SK-N-SH (cell line): ENCODE results near the gene QSOX1. TPM values are rescaled to one million over a fixed set of nuclear protein-coding genes. Genes with fewer than 3 reads are reported as not detected.

Source experiments
- CTCF ChIA-PET: fragments of 300-600, 350-600 bp; formaldehyde crosslinking; extraction: SDS; loops from one replicate; lab custom pipeline; 2021; lab: Yijun Ruan, JAX
- POLR2A ChIA-PET: fragments of 350-600 bp; sonication (Branson Sonifier 250); formaldehyde crosslinking; extraction: SDS; loops from one replicate; lab custom pipeline; 2020; ENCODE audit warnings: antibody characterized with exemption, inconsistent platforms; lab: Yijun Ruan, JAX
- DNase-seq: peaks from one replicate; pipeline ENCODE4 v3.0.0; 2012
- H2AFZ ChIP-seq: fragments of 200-600 bp; sonication (generic); 2 replicates; pipeline ENCODE4 v1.8.1; 2016; ENCODE audit warnings: antibody characterized with exemption, mild to moderate bottlenecking, low read depth
- H3F3A ChIP-seq: fragments of 200-600 bp; sonication (generic); replicated peaks from 2 replicates; pipeline ENCODE3; 2016; ENCODE audit warnings: antibody characterized with exemption, mild to moderate bottlenecking; ENCODE audit not compliant: insufficient read depth
- H3K27ac ChIP-seq, 2 experiments: fragments of 200-500 bp in 1 of 2; fragments of 200-600 bp in 1 of 2; sonication (Bioruptor generic) in 1 of 2; sonication (generic), shearing (Covaris generic) in 1 of 2; 2 replicates each; pipeline versions ENCODE4 v1.5.1 to v1.6.1; 2014 to 2016; ENCODE audit warnings: low read depth in 2 of 2, inconsistent platforms in 1 of 2, low read length in 1 of 2, mild to moderate bottlenecking in 1 of 2, mixed read lengths in 1 of 2
- H3K27me3 ChIP-seq: fragments of 200-600 bp; sonication (generic), shearing (Covaris generic); 2 replicates; pipeline ENCODE4 v1.6.1; 2016; ENCODE audit warnings: mixed run types; ENCODE audit not compliant: insufficient read depth
- H3K36me3 ChIP-seq, 2 experiments: fragments of 200-500 bp in 1 of 2; fragments of 200-600 bp in 1 of 2; sonication (Bioruptor generic) in 1 of 2; sonication (generic) in 1 of 2; replicated peaks in 1 of 2; 2 replicates each; pipeline versions ENCODE3 to v1.5.1; 2014 to 2016; ENCODE audit warnings: low read length in 1 of 2, mild to moderate bottlenecking in 1 of 2; ENCODE audit not compliant: insufficient read depth in 2 of 2, control insufficient read depth in 1 of 2
- H3K4me1 ChIP-seq, 2 experiments: fragments of 200-500 bp in 1 of 2; fragments of 200-600 bp in 1 of 2; sonication (Bioruptor generic) in 1 of 2; sonication (generic), shearing (Covaris generic) in 1 of 2; 2 replicates each; pipeline versions ENCODE4 v1.5.1 to v1.6.1; 2014 to 2016; ENCODE audit warnings: low read depth in 1 of 2, low read length in 1 of 2, mixed run types in 1 of 2; ENCODE audit not compliant: insufficient read depth in 2 of 2, control insufficient read depth in 1 of 2
- H3K4me2 ChIP-seq: fragments of 200-600 bp; sonication (generic), shearing (Covaris generic); 2 replicates; pipeline ENCODE4 v1.6.1; 2017; ENCODE audit warnings: mixed run types
- H3K4me3 ChIP-seq, 2 experiments: fragments of 200-500 bp in 1 of 2; fragments of 200-600 bp in 1 of 2; sonication (Bioruptor generic) in 1 of 2; sonication (generic), shearing (Covaris generic) in 1 of 2; 2 replicates each; pipeline versions ENCODE4 v1.5.1 to v1.8.1; 2014 to 2016; ENCODE audit warnings: low read depth in 2 of 2, inconsistent platforms in 1 of 2, low read length in 1 of 2, mild to moderate bottlenecking in 1 of 2, mixed read lengths in 1 of 2, moderate library complexity in 1 of 2
- H3K79me2 ChIP-seq: fragments of 200-600 bp; sonication (generic); 2 replicates; pipeline ENCODE4 v1.8.1; 2017; ENCODE audit warnings: mild to moderate bottlenecking; ENCODE audit not compliant: insufficient read depth
- H3K9ac ChIP-seq: fragments of 200-600 bp; sonication (generic); 2 replicates; pipeline ENCODE4 v1.6.1; 2017; ENCODE audit warnings: mixed run types
- H3K9me2 ChIP-seq: fragments of 200-600 bp; sonication (generic); 2 replicates; pipeline ENCODE4 v1.6.1; 2017; ENCODE audit warnings: mixed run types
- H3K9me3 ChIP-seq: fragments of 200-600 bp; sonication (generic); 2 replicates; pipeline ENCODE4 v1.6.1; 2017; ENCODE audit warnings: mixed run types, mild to moderate bottlenecking, moderate library complexity
- H4K20me1 ChIP-seq: fragments of 200-600 bp; sonication (generic); 2 replicates; pipeline ENCODE4 v1.6.1; 2017; ENCODE audit warnings: mild to moderate bottlenecking, mixed run types; ENCODE audit not compliant: insufficient read depth
- CHD2 ChIP-seq: fragments of 150-350 bp; IDR thresholded peaks from 2 replicates; pipeline ENCODE4 v1.6.1; 2018; ENCODE audit warnings: low read length; ENCODE audit not compliant: partially characterized antibody
- FOSL2 ChIP-seq: IDR thresholded peaks from 2 replicates; pipeline ENCODE4 v1.4.0; 2012; ENCODE audit warnings: low read depth, mild to moderate bottlenecking, moderate library complexity, borderline replicate concordance
- GABPA ChIP-seq: IDR thresholded peaks from 2 replicates; pipeline ENCODE4 v1.4.0; 2012; ENCODE audit warnings: low read depth, mild to moderate bottlenecking
- RAD21 ChIP-seq: IDR thresholded peaks from 2 replicates; pipeline ENCODE4 v1.6.1; 2012; ENCODE audit warnings: mild to moderate bottlenecking, low read length
- RFX5 ChIP-seq: IDR thresholded peaks from 2 replicates; pipeline ENCODE4 v1.6.1; 2012; ENCODE audit warnings: mild to moderate bottlenecking, improper control_type of control experiment, low read length
- SIN3A ChIP-seq: IDR thresholded peaks from 2 replicates; pipeline ENCODE4 v1.6.1; 2012; ENCODE audit warnings: low read depth, mild to moderate bottlenecking, low read length, moderate library complexity, borderline replicate concordance
- TEAD4 ChIP-seq: IDR thresholded peaks from 2 replicates; pipeline ENCODE4 v1.4.0; 2012; ENCODE audit warnings: mild to moderate bottlenecking, borderline replicate concordance; ENCODE audit not compliant: insufficient read depth
- YY1 ChIP-seq: IDR thresholded peaks from 2 replicates; pipeline ENCODE4 v1.4.0; 2012; ENCODE audit warnings: low read depth, mild to moderate bottlenecking
- WGBS: methylation state at CpG from one replicate; pipeline ENCODE4 v1.1.6; 2017; ENCODE audit warnings: low lambda C conversion rate; 5-methylcytosine and 5-hydroxymethylcytosine counted together
- polyA plus RNA-seq, 3 experiments: library from polyadenylated mRNA; depleted of rRNA; stranded (reverse); fragments of >200 nt; gene quantifications; 2 replicates each; pipeline ENCODE4 v1.2.3, GENCODE V29; 2012
- TF ChIP-seq, protein P1 (sequence below): IDR thresholded peaks from 2 replicates; pipeline ENCODE4 v1.6.1; 2012; ENCODE audit warnings: mild to moderate bottlenecking, low read depth, low read length, moderate library complexity
- TF ChIP-seq, protein P2 (sequence below): IDR thresholded peaks from 2 replicates; pipeline ENCODE4 v1.4.0; 2012; ENCODE audit warnings: low read depth, borderline replicate concordance
- TF ChIP-seq, protein P3 (sequence below): fragments of 150-350 bp; IDR thresholded peaks from 2 replicates; pipeline ENCODE4 v1.6.1; 2017; ENCODE audit warnings: antibody characterized with exemption, low read length, low read depth, borderline replicate concordance
- TF ChIP-seq, protein P4 (sequence below): fragments of 200-600 bp; sonication (generic); IDR thresholded peaks from 2 replicates; pipeline ENCODE4 v1.6.1; 2017; ENCODE audit warnings: antibody characterized with exemption, mild to moderate bottlenecking, moderate library complexity

QSOX1 gene
- polyA plus RNA-seq, 1 of the 3 experiments (the other 2 are of a cell fraction), result 359 TPM

DNA sequence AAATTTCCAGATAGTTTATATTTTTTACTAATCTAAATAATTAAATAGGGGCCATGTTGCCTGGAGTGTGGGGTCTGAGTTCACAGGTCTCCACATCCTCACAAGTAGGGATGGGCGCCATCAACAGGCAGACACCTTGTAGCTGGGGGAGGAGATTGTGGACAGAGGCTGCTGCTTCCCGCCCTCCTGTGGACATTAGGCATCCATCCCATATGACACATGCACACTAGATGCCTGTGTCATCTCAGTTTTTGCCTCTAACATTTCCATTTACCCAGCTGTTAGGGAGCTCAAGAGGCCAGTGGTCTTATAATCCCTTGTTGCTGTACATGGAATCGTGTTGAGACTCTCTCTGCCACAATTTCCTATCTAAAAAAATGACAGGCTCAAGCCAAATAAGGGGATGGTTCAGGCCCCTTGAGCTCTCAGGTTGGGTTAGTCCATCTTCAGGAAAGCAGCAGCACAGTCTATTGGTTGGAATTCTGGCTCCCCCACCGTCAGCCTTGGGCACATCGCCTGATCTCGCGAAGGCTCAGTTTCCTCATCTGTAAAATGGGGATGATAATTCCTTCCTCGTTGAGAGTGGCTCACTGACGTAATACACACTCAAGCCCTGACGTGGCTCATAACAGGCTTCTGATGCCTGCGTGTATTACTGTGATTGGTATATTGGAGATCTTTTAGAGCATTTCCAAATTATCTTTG lies 89.0 kb downstream of the QSOX1 start:
- Histone ChIP-seq H3F3A (no peaks in the 10 kb centered on the region), H3K27me3 (peaks cover 37% of the 10 kb centered on the region), H3K9ac (no peak overlapping the region), H3K4me3 (no peak overlapping the region), H4K20me1 (no peaks in the 10 kb centered on the region), H2AFZ (no peak overlapping the region), H3K4me2 (no peak overlapping the region), H3K27ac (no peak overlapping the region), H3K9me3 (no peaks in the 10 kb centered on the region), H3K36me3 (no peaks in the 10 kb centered on the region), H3K9me2 (no peaks in the 10 kb centered on the region), H3K4me1 (peaks cover 0 to 2% of the 10 kb centered on the region in 2 experiments; a peak in 1 of 4 replicates)
- no peak for DNase-seq
- ChIA-PET CTCF (interaction anchor here (0.9 to 1.5 kb wide), 2 partner anchors 9 to 234 kb away, joined by 3 to 5 read pairs; no protein-coding TSS in a partner anchor), POLR2A (no interaction called here)
- TF ChIP-seq, protein P1, sequence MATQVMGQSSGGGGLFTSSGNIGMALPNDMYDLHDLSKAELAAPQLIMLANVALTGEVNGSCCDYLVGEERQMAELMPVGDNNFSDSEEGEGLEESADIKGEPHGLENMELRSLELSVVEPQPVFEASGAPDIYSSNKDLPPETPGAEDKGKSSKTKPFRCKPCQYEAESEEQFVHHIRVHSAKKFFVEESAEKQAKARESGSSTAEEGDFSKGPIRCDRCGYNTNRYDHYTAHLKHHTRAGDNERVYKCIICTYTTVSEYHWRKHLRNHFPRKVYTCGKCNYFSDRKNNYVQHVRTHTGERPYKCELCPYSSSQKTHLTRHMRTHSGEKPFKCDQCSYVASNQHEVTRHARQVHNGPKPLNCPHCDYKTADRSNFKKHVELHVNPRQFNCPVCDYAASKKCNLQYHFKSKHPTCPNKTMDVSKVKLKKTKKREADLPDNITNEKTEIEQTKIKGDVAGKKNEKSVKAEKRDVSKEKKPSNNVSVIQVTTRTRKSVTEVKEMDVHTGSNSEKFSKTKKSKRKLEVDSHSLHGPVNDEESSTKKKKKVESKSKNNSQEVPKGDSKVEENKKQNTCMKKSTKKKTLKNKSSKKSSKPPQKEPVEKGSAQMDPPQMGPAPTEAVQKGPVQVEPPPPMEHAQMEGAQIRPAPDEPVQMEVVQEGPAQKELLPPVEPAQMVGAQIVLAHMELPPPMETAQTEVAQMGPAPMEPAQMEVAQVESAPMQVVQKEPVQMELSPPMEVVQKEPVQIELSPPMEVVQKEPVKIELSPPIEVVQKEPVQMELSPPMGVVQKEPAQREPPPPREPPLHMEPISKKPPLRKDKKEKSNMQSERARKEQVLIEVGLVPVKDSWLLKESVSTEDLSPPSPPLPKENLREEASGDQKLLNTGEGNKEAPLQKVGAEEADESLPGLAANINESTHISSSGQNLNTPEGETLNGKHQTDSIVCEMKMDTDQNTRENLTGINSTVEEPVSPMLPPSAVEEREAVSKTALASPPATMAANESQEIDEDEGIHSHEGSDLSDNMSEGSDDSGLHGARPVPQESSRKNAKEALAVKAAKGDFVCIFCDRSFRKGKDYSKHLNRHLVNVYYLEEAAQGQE, result no peak
- TF ChIP-seq FOSL2 (no peak), YY1 (no peak), SIN3A (no peak), TEAD4 (no peak), RFX5 (no peak), RAD21 (no peak), GABPA (no peak), CHD2 (no peak)
- TF ChIP-seq, protein P2, sequence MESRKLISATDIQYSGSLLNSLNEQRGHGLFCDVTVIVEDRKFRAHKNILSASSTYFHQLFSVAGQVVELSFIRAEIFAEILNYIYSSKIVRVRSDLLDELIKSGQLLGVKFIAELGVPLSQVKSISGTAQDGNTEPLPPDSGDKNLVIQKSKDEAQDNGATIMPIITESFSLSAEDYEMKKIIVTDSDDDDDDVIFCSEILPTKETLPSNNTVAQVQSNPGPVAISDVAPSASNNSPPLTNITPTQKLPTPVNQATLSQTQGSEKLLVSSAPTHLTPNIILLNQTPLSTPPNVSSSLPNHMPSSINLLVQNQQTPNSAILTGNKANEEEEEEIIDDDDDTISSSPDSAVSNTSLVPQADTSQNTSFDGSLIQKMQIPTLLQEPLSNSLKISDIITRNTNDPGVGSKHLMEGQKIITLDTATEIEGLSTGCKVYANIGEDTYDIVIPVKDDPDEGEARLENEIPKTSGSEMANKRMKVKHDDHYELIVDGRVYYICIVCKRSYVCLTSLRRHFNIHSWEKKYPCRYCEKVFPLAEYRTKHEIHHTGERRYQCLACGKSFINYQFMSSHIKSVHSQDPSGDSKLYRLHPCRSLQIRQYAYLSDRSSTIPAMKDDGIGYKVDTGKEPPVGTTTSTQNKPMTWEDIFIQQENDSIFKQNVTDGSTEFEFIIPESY, result no peak
- TF ChIP-seq, protein P3, sequence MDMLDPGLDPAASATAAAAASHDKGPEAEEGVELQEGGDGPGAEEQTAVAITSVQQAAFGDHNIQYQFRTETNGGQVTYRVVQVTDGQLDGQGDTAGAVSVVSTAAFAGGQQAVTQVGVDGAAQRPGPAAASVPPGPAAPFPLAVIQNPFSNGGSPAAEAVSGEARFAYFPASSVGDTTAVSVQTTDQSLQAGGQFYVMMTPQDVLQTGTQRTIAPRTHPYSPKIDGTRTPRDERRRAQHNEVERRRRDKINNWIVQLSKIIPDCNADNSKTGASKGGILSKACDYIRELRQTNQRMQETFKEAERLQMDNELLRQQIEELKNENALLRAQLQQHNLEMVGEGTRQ, result no peak
- TF ChIP-seq, protein P4, sequence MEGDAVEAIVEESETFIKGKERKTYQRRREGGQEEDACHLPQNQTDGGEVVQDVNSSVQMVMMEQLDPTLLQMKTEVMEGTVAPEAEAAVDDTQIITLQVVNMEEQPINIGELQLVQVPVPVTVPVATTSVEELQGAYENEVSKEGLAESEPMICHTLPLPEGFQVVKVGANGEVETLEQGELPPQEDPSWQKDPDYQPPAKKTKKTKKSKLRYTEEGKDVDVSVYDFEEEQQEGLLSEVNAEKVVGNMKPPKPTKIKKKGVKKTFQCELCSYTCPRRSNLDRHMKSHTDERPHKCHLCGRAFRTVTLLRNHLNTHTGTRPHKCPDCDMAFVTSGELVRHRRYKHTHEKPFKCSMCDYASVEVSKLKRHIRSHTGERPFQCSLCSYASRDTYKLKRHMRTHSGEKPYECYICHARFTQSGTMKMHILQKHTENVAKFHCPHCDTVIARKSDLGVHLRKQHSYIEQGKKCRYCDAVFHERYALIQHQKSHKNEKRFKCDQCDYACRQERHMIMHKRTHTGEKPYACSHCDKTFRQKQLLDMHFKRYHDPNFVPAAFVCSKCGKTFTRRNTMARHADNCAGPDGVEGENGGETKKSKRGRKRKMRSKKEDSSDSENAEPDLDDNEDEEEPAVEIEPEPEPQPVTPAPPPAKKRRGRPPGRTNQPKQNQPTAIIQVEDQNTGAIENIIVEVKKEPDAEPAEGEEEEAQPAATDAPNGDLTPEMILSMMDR, result no peak
- TF ChIP-seq, all 33 proteins: peak for 0
- H3K79me2 ChIP-seq, result no peaks in the 10 kb centered on the region
- 78% methylated on average over 7 of the region's 11 CpGs for WGBS
